GM12891 (cell line): ENCODE measurements around the gene STXBP6.

Source experiments
- POLR2A ChIP-seq: IDR thresholded peaks from 2 replicates; pipeline ENCODE4 v1.6.1; 2011; ENCODE audit warnings: low read depth, low read length, control low read depth
- POLR2AphosphoS5 ChIP-seq: IDR thresholded peaks from 2 replicates; pipeline ENCODE4 v1.6.1; 2011; ENCODE audit warnings: low read depth, low read length, control low read depth
- SPI1 ChIP-seq: IDR thresholded peaks from 2 replicates; pipeline ENCODE4 v1.6.1; 2011; ENCODE audit warnings: low read depth, low read length, control low read depth
- TAF1 ChIP-seq: IDR thresholded peaks from 2 replicates; pipeline ENCODE4 v1.6.1; 2011; ENCODE audit warnings: low read depth, low read length, control low read depth

- TF ChIP-seq SPI1 (no peak), POLR2A (no peak), POLR2AphosphoS5 (no peak), TAF1 (no peak)
These were observed 231.1 kb downstream of the STXBP6 start for GRCh38 chr14:24818823-24819341.
